ENCODE results near the gene KCNC4.

Gene KCNC4

DNA sequence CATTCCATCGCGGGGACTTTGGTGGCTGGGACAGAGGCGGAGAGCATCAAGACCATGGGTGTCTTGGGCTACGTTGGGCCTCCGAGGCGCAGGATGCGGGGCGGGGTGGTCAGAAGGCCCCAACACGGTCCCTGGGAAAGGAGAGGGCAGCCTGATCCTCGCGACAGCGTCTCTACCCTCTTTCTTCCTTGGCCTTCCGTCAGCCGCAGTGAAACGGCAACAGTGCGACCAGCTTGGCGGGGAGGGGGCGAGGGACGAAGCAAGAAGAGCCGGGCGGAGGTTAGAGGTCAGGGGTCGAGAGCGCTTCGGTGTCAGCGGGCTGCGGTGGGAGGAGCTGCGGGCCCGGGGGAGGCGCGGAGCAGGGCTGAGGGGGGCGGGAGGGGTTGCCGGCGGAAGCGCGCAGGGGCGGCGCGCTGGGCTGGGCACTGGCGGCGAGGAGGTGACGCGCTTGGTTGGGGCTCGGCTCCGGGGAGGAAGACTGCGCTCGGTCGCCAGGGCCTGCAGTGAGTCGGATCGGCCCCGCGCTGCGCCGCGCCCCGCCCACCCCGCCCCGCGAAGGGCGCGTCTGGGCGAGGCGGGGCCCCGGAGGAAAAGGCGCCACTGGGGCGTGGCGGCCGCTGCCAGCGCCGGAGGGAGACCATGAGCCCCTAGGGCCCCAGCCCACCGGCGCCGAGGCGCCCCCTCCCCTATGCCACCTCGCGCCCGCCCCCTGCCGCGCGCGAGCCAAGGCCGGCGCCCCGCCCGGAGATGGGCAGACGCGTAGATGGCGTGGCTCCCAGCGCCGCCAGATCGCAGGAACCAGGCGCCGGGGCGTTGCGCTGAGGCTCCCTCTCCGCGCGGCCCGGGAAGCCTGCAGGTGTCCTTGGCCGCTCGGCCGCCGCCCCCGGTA, at the start of gene KCNC4:
Gene KCNC4, plus strand, starts transcription at position 600 of the 889 bp plus-strand sequence. CDS start 1,186 bp downstream, outside the sequence.
- Histone ChIP-seq H3K4me3 (ENCODE audit: low read depth, low read length) (peak within 1 kb of the TSS; percentile 52), H3K27ac (no peak within 1 kb of the TSS), H3K36me3 (replicated peaks) (no peaks in the 10 kb centered on the region), H3K27me3 (replicated peaks) (peaks cover 33% of the 10 kb centered on the region)
- peak; percentile 25 for DNase-seq
- TF ChIP-seq, protein P1, sequence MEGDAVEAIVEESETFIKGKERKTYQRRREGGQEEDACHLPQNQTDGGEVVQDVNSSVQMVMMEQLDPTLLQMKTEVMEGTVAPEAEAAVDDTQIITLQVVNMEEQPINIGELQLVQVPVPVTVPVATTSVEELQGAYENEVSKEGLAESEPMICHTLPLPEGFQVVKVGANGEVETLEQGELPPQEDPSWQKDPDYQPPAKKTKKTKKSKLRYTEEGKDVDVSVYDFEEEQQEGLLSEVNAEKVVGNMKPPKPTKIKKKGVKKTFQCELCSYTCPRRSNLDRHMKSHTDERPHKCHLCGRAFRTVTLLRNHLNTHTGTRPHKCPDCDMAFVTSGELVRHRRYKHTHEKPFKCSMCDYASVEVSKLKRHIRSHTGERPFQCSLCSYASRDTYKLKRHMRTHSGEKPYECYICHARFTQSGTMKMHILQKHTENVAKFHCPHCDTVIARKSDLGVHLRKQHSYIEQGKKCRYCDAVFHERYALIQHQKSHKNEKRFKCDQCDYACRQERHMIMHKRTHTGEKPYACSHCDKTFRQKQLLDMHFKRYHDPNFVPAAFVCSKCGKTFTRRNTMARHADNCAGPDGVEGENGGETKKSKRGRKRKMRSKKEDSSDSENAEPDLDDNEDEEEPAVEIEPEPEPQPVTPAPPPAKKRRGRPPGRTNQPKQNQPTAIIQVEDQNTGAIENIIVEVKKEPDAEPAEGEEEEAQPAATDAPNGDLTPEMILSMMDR (IDR thresholded peaks at IDR 0.05; ENCODE audit: low read depth, low read length, missing control alignments) = no peak
- in situ Hi-C loops (cut with HindIII; ENCODE audit: low pct_ligation_motif_present, low sequenced_read_pairs) = loop anchor here (25.0 kb wide), 1 partner anchor 102 kb away; no protein-coding TSS in a partner anchor

DNA sequence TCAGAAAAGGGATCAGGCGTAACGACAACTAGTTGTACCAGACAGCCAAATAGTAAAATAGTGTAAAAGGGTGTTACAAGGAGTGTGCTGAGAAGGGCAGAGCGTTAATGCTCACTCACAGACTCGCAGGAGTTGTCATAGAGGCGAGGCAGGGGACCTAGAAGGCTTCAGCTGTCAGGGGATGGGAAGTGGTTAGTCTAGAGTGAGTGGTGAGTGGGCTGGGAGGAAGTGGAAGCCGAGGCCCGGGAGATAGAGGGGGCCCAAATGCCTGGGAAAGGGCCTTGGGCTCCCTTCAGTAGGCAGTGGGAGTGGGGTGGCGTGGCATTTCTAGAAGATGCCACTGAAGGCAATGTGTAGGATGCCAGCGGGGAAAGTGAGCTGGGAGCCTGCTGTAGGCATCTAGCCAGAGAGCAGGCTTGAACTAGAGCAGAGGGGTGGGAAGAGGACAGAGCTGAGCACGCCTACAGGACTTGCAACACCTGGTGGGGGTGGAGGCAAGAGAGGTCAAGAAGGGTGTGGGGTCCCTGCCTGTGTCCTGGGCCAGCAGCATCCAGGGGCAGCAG, 49.5 kb upstream of the KCNC4 start:
- DNase-seq = no peak
- H3K36me3 ChIP-seq (replicated peaks) = no peaks in the 10 kb centered on the region
- no peak overlapping the region for H3K27ac ChIP-seq
- TF ChIP-seq, protein P1 (IDR thresholded peaks at IDR 0.05; ENCODE audit: low read depth, low read length, missing control alignments) = no peak
- no peaks in the 10 kb centered on the region for H3K27me3 ChIP-seq (replicated peaks)
- in situ Hi-C loops (cut with HindIII; ENCODE audit: low pct_ligation_motif_present, low sequenced_read_pairs) = no loop called here
- H3K4me3 ChIP-seq (ENCODE audit: low read depth, low read length) = no peak overlapping the region

- H3K27ac ChIP-seq = no peak overlapping the region
- no peak for DNase-seq
- TF ChIP-seq, protein P1 (IDR thresholded peaks at IDR 0.05; ENCODE audit: low read depth, low read length, missing control alignments) = no peak
- H3K4me3 ChIP-seq (ENCODE audit: low read depth, low read length) = no peak overlapping the region
- in situ Hi-C loops (cut with HindIII; ENCODE audit: low pct_ligation_motif_present, low sequenced_read_pairs) = no loop called here
- no peaks in the 10 kb centered on the region for H3K36me3 ChIP-seq (replicated peaks)
- no peaks in the 10 kb centered on the region for H3K27me3 ChIP-seq (replicated peaks)
These were observed 48.9 kb upstream of the KCNC4 start for GRCh38 chr1:110161165-110161564.

DNA sequence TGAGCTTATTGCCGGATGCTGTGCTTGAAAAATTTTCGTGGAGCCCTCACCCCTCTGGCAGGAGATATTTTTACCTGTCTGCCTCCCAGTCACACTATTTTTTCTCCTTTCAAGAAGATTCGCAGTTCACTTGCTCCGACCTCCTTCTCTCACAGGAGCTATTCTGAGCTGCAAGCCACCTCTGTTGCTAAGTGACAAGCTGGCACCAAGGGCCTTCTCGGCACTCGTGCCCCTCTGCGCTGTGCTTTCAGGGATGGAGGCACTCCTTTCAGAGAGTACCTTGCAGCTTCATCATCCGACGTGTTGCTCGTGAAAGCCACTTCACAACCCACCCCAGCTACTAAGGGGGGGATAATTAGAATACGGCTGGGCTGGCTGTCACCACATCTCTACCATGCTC, 48.3 kb upstream of the KCNC4 start:
- in situ Hi-C loops (cut with HindIII; ENCODE audit: low pct_ligation_motif_present, low sequenced_read_pairs) = no loop called here
- DNase-seq = no peak
- TF ChIP-seq, protein P1 (IDR thresholded peaks at IDR 0.05; ENCODE audit: low read depth, low read length, missing control alignments) = no peak
- Histone ChIP-seq H3K27ac (no peak overlapping the region), H3K36me3 (replicated peaks) (no peaks in the 10 kb centered on the region), H3K4me3 (ENCODE audit: low read depth, low read length) (no peak overlapping the region), H3K27me3 (replicated peaks) (no peaks in the 10 kb centered on the region)

- no peak overlapping the region for H3K4me3 ChIP-seq (ENCODE audit: low read depth, low read length)
- no peak overlapping the region for H3K27ac ChIP-seq
- no peaks in the 10 kb centered on the region for H3K27me3 ChIP-seq (replicated peaks)
- in situ Hi-C loops (cut with HindIII; ENCODE audit: low pct_ligation_motif_present, low sequenced_read_pairs) = no loop called here
- TF ChIP-seq, protein P1 (IDR thresholded peaks at IDR 0.05; ENCODE audit: low read depth, low read length, missing control alignments) = no peak
- no peaks in the 10 kb centered on the region for H3K36me3 ChIP-seq (replicated peaks)
- no peak for DNase-seq
These were observed 46.5 kb upstream of the KCNC4 start for GRCh38 chr1:110163591-110163990.

Data from brain microvascular endothelial cell (primary cell).